Activated effector memory CD4-positive, alpha-beta T cell treated with anti-CD3 and anti-CD28 coated beads, Interleukin-2, amount 50 U/mL, for 16 hours (primary cell): ENCODE results near the gene GPATCH11.

Experiments used
- DNase-seq: peaks from one replicate; pipeline ENCODE4 v3.0.0-alpha.2; 2020

The GPATCH11 gene

GRCh38 chr2:37110306-37111212 lies 26.2 kb downstream of the GPATCH11 start:
- no peak for DNase-seq

GRCh38 chr2:37111958-37112357 lies 27.6 kb downstream of the GPATCH11 start:
- no peak for DNase-seq

GRCh38 chr2:37117566-37117965 lies 33.2 kb downstream of the GPATCH11 start:
- no peak for DNase-seq

- DNase-seq: no peak
Observed at GRCh38 chr2:37119157-37119556, 34.8 kb downstream of the GPATCH11 start.

- DNase-seq: no peak
Observed at GRCh38 chr2:37125416-37125815, 41.1 kb downstream of the GPATCH11 start.

- no peak for DNase-seq
Observed at GRCh38 chr2:37132914-37133313, 48.6 kb downstream of the GPATCH11 start.

- no peak for DNase-seq
Observed at GRCh38 chr2:37142546-37142945, 58.2 kb downstream of the GPATCH11 start.

GRCh38 chr2:37143974-37144373 lies 59.7 kb downstream of the GPATCH11 start:
- DNase-seq: no peak

- no peak for DNase-seq
Observed at GRCh38 chr2:37146062-37146461, 61.7 kb downstream of the GPATCH11 start.

GRCh38 chr2:37148325-37148724 lies 64.0 kb downstream of the GPATCH11 start:
- no peak for DNase-seq
